Gastrocnemius medialis (tissue), 4 donors: Measurements from ENCODE around the gene RETN.

Experiments
- POLR2A ChIP-seq, 2 donors: fragments of 450-650 bp; IDR thresholded peaks; one replicate each; pipeline ENCODE4 v1.6.1; 2017; ENCODE audit warnings: antibody characterized with exemption in 2 of 2, mild to moderate bottlenecking in 2 of 2, moderate library complexity in 2 of 2
- TF ChIP-seq, protein P1 (sequence below), 5 experiments: fragments of 450-650 bp in 3 of 5; fragments of 200-600 bp in 2 of 5; sonication (generic) in 2 of 5; IDR thresholded peaks in 4 of 5; conservative IDR thresholded peaks in 1 of 5; 1 replicate in 4 of 5; 2 replicates in 1 of 5; pipeline ENCODE4 v1.5.1; 2016 to 2019; ENCODE audit warnings: antibody characterized with exemption in 5 of 5, mild to moderate bottlenecking in 3 of 5, moderate library complexity in 3 of 5

DNA sequence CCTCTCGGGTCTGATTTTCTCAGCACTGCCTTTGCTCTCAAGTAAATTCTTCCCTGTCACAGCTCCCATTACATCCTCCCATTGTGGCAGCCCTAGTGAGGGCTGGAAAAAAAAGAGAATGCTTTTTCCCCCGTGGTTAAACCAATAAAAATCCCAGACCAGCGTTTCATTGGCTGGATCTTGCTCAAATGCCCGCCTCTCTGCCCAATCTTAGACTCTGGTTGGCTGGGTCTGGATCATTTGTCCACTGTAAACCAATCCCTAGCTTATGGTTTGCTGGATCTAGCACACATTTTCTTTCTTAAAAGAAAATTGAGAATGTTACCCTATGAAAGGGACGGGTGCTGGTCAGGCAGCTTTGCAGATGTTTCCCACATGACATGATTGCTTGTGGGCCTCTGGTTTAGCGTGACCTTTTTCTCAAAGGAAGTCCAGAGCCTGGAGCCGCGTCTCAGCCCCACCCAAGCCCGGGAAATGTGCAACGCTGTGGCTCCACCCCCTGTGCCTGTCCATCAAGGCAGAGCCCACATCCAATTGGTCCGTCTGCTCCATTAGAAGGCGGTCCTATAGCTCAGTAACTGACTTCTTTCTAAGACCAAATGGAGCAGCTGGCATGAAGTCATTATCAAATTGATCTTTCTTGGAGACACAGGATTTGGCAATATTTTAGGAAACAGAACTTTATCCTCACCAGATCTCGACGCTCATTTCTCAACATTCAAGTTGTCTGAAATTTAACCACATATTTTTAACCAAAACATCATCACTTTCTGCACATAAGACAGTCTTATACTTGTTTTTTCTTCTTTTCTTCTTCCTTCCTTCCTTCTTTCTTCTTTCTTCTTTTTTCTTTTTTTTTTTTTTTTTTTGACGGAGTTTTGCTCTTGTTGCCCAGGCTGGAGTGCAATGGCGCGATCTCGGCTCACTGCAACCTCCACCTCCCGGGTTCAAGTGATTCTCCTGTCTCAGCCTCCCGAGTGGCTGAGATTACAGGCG, 5.5 kb downstream of the RETN start:
- TF ChIP-seq, protein P1, sequence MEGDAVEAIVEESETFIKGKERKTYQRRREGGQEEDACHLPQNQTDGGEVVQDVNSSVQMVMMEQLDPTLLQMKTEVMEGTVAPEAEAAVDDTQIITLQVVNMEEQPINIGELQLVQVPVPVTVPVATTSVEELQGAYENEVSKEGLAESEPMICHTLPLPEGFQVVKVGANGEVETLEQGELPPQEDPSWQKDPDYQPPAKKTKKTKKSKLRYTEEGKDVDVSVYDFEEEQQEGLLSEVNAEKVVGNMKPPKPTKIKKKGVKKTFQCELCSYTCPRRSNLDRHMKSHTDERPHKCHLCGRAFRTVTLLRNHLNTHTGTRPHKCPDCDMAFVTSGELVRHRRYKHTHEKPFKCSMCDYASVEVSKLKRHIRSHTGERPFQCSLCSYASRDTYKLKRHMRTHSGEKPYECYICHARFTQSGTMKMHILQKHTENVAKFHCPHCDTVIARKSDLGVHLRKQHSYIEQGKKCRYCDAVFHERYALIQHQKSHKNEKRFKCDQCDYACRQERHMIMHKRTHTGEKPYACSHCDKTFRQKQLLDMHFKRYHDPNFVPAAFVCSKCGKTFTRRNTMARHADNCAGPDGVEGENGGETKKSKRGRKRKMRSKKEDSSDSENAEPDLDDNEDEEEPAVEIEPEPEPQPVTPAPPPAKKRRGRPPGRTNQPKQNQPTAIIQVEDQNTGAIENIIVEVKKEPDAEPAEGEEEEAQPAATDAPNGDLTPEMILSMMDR (IDR thresholded peaks at IDR 0.05 in 4 of 5, conservative IDR thresholded peaks at IDR 0.05 in 1 of 5): no peak
- no peak for TF ChIP-seq POLR2A (IDR thresholded peaks at IDR 0.05)
